Body of pancreas (tissue), 4 donors: ENCODE results near the gene IL36A. TPM values are rescaled to one million over a fixed set of nuclear protein-coding genes. Genes with fewer than 3 reads are reported as not detected.

Experiments
- ATAC-seq: fragments of 150-250 bp; one replicate; pipeline ENCODE4 v1.9.1; 2016
- DNase-seq, 4 donors: peaks; one replicate each; pipeline ENCODE4 v3.0.0-alpha.2; 2019
- H3K27ac ChIP-seq, 4 donors: fragments of 200-600 bp; sonication (generic); 1 replicate in 3 of 4; 2 replicates in 1 of 4; pipeline versions ENCODE4 v1.5.1 to v1.6.1; 2016 to 2019; ENCODE audit warnings: mild to moderate bottlenecking in 1 of 4, mixed read lengths in 1 of 4, moderate library complexity in 1 of 4
- H3K27me3 ChIP-seq, 2 donors: fragments of 200-600 bp; sonication (generic); one replicate each; pipeline ENCODE4 v1.6.0; 2016; ENCODE audit warnings: mild to moderate bottlenecking in 1 of 2
- H3K36me3 ChIP-seq, 2 donors: fragments of 200-600 bp; sonication (generic); replicated peaks in 1 of 2; 2 replicates each; pipeline ENCODE4 v1.5.1; 2016; ENCODE audit warnings: low read depth in 2 of 2; ENCODE audit not compliant: insufficient read depth in 1 of 2
- H3K4me1 ChIP-seq: fragments of 200-600 bp; sonication (generic); one replicate; pipeline ENCODE4 v1.6.0; 2016
- H3K4me3 ChIP-seq, 2 donors: fragments of 200-600 bp; sonication (generic); 1 replicate in 1 of 2; 2 replicates in 1 of 2; pipeline ENCODE4 v1.5.1; 2016 to 2019
- H3K9me3 ChIP-seq, 3 donors: fragments of 200-600 bp; sonication (generic); 1 replicate in 2 of 3; 2 replicates in 1 of 3; pipeline ENCODE4 v1.5.1; 2016
- CTCF ChIP-seq, 7 experiments: fragments of 450-650 bp in 4 of 7; fragments of 200-600 bp in 3 of 7; sonication (generic) in 3 of 7; IDR thresholded peaks; one replicate each; pipeline ENCODE4 v1.5.1; 2016 to 2019; ENCODE audit warnings: antibody characterized with exemption in 7 of 7
- POLR2A ChIP-seq, 3 donors: fragments of 450-650 bp; IDR thresholded peaks; one replicate each; pipeline ENCODE4 v1.6.1; 2016; ENCODE audit warnings: antibody characterized with exemption in 3 of 3, mild to moderate bottlenecking in 2 of 3
- WGBS, 2 donors: methylation state at CpG; one replicate each; pipeline ENCODE4 v1.1.5; 2017; 5-methylcytosine and 5-hydroxymethylcytosine counted together
- intact Hi-C: fragments of 100-400 bp; cut with DNase I; formaldehyde crosslinking; loops from one replicate; pipeline ENCODE4 v1.15.1; 2023
- total RNA-seq, 2 donors: library from RNA; depleted of rRNA; stranded (reverse); fragments of >200 nt; gene quantifications; one replicate each; pipeline ENCODE4 v1.1.0, GENCODE V29; 2016

The IL36A gene
- total RNA-seq, 2 donors from 2014 or later: not detected

GRCh38 chr2:112997151-112997550 lies 8.1 kb upstream of the IL36A start:
- H3K27ac ChIP-seq: no peak overlapping the region
- intact Hi-C loops: no loop called here
- no peaks in the 10 kb centered on the region for H3K9me3 ChIP-seq
- TF ChIP-seq POLR2A (IDR thresholded peaks at IDR 0.05) (no peak), CTCF (IDR thresholded peaks at IDR 0.05) (no peak)
- no peak for ATAC-seq
- 59 to 82% methylated on average over 1 of the region's 1 CpG for whole genome bisulfite sequencing, 2 donors
- no peaks in the 10 kb centered on the region for H3K36me3 ChIP-seq
- no peaks in the 10 kb centered on the region for H3K27me3 ChIP-seq
- H3K4me3 ChIP-seq: no peak overlapping the region
- no peak for DNase-seq
- no peaks in the 10 kb centered on the region for H3K4me1 ChIP-seq

GRCh38 chr2:113000436-113000835 lies 4.8 kb upstream of the IL36A start:
- no peaks in the 10 kb centered on the region for H3K27me3 ChIP-seq
- ATAC-seq (no peak), DNase-seq (no peak)
- H3K4me3 ChIP-seq: no peak overlapping the region
- no peak for TF ChIP-seq CTCF (IDR thresholded peaks at IDR 0.05)
- intact Hi-C loops: no loop called here
- H3K36me3 ChIP-seq: no peaks in the 10 kb centered on the region
- 56 to 65% methylated on average over 1 of the region's 1 CpG for WGBS, 2 donors
- no peak overlapping the region for H3K27ac ChIP-seq
- H3K9me3 ChIP-seq: no peaks in the 10 kb centered on the region
- H3K4me1 ChIP-seq: no peaks in the 10 kb centered on the region

- WGBS, 2 donors: 61 to 70% methylated on average over 2 of the region's 2 CpGs
- Histone ChIP-seq H3K9me3 (no peaks in the 10 kb centered on the region), H3K36me3 (no peaks in the 10 kb centered on the region), H3K4me1 (no peaks in the 10 kb centered on the region), H3K4me3 (no peak overlapping the region), H3K27me3 (no peaks in the 10 kb centered on the region), H3K27ac (no peak overlapping the region)
- intact Hi-C loops: no loop called here
- DNase-seq: no peak
- TF ChIP-seq CTCF (IDR thresholded peaks at IDR 0.05) (no peak), POLR2A (IDR thresholded peaks at IDR 0.05) (no peak)
- no peak for ATAC-seq
Observed at GRCh38 chr2:113002677-113003076, 2.6 kb upstream of the IL36A start.

- no peak for DNase-seq
Observed at GRCh38 chr2:113007250-113007649, 2.0 kb downstream of the IL36A start.

More at GRCh38 chr2:113007250-113007649, 2.0 kb downstream of the IL36A start:
- intact Hi-C loops: no loop called here
- 69 to 90% methylated on average over 1 of the region's 1 CpG for WGBS, 2 donors
- H3K4me1 ChIP-seq: no peaks in the 10 kb centered on the region
- H3K36me3 ChIP-seq: no peaks in the 10 kb centered on the region
- TF ChIP-seq POLR2A (IDR thresholded peaks at IDR 0.05) (no peak), CTCF (IDR thresholded peaks at IDR 0.05) (no peak)
- ATAC-seq: no peak
- H3K9me3 ChIP-seq: no peaks in the 10 kb centered on the region
- H3K4me3 ChIP-seq: no peak overlapping the region
- H3K27me3 ChIP-seq: no peaks in the 10 kb centered on the region
- H3K27ac ChIP-seq: no peak overlapping the region
